Smooth muscle cell (in vitro differentiated cells): ENCODE results near the gene TPCN2. TPM values are rescaled to one million over a fixed set of nuclear protein-coding genes. Genes with fewer than 3 reads are reported as not detected.

ENCODE experiments used
- DNase-seq: peaks from one replicate; lab custom pipeline; 2025; ENCODE audit not compliant: unreplicated experiment; lab: John Stamatoyannopoulos, UW
- H2AFZ ChIP-seq: fragments of 200-600 bp; sonication (generic); 2 replicates; pipeline ENCODE4 v1.6.0; 2016; ENCODE audit warnings: antibody characterized with exemption, low read depth, mild to moderate bottlenecking
- H3F3A ChIP-seq: fragments of 200-600 bp; sonication (generic); 2 replicates; pipeline ENCODE4 v1.6.0; 2017; ENCODE audit warnings: antibody characterized with exemption, low read depth
- H3K27ac ChIP-seq: fragments of 200-600 bp; sonication (generic); 2 replicates; pipeline ENCODE4 v1.5.1; 2016; ENCODE audit warnings: low read depth, mild to moderate bottlenecking
- H3K27me3 ChIP-seq: fragments of 200-600 bp; sonication (generic); 2 replicates; pipeline ENCODE4 v1.6.1; 2016; ENCODE audit warnings: low read depth, mild to moderate bottlenecking
- H3K36me3 ChIP-seq: fragments of 200-600 bp; sonication (generic); 2 replicates; pipeline ENCODE4 v1.5.1; 2016; ENCODE audit warnings: low read depth
- H3K4me1 ChIP-seq: fragments of 200-600 bp; sonication (generic); 2 replicates; pipeline ENCODE4 v1.5.1; 2016; ENCODE audit warnings: low read depth
- H3K4me2 ChIP-seq: fragments of 200-600 bp; sonication (generic); 2 replicates; pipeline ENCODE4 v1.6.0; 2016; ENCODE audit warnings: mild to moderate bottlenecking
- H3K4me3 ChIP-seq: fragments of 200-600 bp; sonication (generic); 2 replicates; pipeline ENCODE4 v1.5.1; 2016; ENCODE audit warnings: mild to moderate bottlenecking
- H3K79me2 ChIP-seq: fragments of 200-600 bp; sonication (generic); 2 replicates; pipeline ENCODE4 v1.6.0; 2016; ENCODE audit warnings: low read depth, mild to moderate bottlenecking
- H3K9ac ChIP-seq: fragments of 200-600 bp; sonication (generic); 2 replicates; pipeline ENCODE4 v1.6.0; 2016; ENCODE audit warnings: low read depth
- H3K9me3 ChIP-seq: fragments of 200-600 bp; sonication (generic); replicated peaks from 2 replicates; pipeline ENCODE4 v1.5.1; 2016; ENCODE audit warnings: low read depth
- H4K20me1 ChIP-seq: fragments of 200-600 bp; sonication (generic); 2 replicates; pipeline ENCODE4 v1.6.0; 2016; ENCODE audit warnings: low read depth
- CTCF ChIP-seq: fragments of 200-600 bp; sonication (generic); IDR thresholded peaks from 2 replicates; pipeline ENCODE4 v1.5.1; 2017; ENCODE audit warnings: borderline replicate concordance, mild to moderate bottlenecking, antibody characterized with exemption; ENCODE audit not compliant: insufficient read depth, poor library complexity, severe bottlenecking
- WGBS: methylation state at CpG from one replicate; pipeline ENCODE4 v1.1.7; 2016; ENCODE audit warnings: low lambda C conversion rate; 5-methylcytosine and 5-hydroxymethylcytosine counted together
- polyA plus RNA-seq: library from polyadenylated mRNA; unstranded; fragments of >200 nt; fragmentation: Nextera tagmentation; extraction: Ambion mirVana; gene quantifications from 2 replicates; pipeline ENCODE4 v1.2.1, GENCODE V29; 2016
- total RNA-seq: library from RNA; depleted of rRNA; stranded (reverse); fragments of >200 nt; gene quantifications from 2 replicates; pipeline ENCODE4 v1.2.3, GENCODE V29; 2014

The TPCN2 gene
- total and polyA plus RNA-seq, 2 experiments from 2014 or later = 7.4 to 10.5 TPM

DNA sequence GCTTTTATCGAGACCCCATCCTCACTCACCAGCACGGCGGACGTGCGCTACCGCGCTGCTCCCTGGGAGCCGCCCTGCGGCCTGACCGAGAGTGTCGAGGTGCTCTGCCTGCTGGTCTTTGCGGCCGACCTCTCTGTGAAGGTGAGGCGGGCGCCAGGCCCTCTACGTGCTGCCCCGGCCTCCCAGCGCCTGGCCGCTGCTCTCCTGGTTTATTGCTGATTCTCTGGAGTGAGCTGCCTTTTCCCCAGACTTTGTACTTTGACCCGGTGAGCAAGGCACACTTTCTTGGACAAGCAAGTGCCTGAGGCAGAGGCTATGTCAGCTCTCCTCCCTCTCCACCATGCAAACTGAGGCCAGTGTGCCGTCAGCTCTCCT lies 6.5 kb downstream of the TPCN2 start:
- H2AFZ ChIP-seq = no peak overlapping the region
- H3K4me2 ChIP-seq = no peak overlapping the region
- H3K9me3 ChIP-seq = no peaks in the 10 kb centered on the region
- no peaks in the 10 kb centered on the region for H3K27me3 ChIP-seq
- H3K9ac ChIP-seq = no peak overlapping the region
- H3K36me3 ChIP-seq = no peaks in the 10 kb centered on the region
- no peaks in the 10 kb centered on the region for H3F3A ChIP-seq
- H3K79me2 ChIP-seq = peaks cover 15% of the 10 kb centered on the region
- H3K27ac ChIP-seq = no peak overlapping the region
- DNase-seq = no peak
- no peak for TF ChIP-seq CTCF
- WGBS = 95% methylated on average over 21 of the region's 21 CpGs
- peaks cover 78% of the 10 kb centered on the region for H4K20me1 ChIP-seq
- H3K4me1 ChIP-seq = no peaks in the 10 kb centered on the region
- H3K4me3 ChIP-seq = no peak overlapping the region

- Histone ChIP-seq H3K4me2 (no peak overlapping the region), H3K9ac (no peak overlapping the region), H3K9me3 (no peaks in the 10 kb centered on the region), H2AFZ (no peak overlapping the region), H3K36me3 (no peaks in the 10 kb centered on the region), H3K79me2 (peaks cover 12% of the 10 kb centered on the region), H3K27ac (no peak overlapping the region), H4K20me1 (peaks cover 84% of the 10 kb centered on the region), H3F3A (no peaks in the 10 kb centered on the region), H3K4me3 (no peak overlapping the region), H3K4me1 (no peaks in the 10 kb centered on the region), H3K27me3 (no peaks in the 10 kb centered on the region)
- WGBS = 91% methylated on average over 22 of the region's 22 CpGs
- no peak for DNase-seq
- TF ChIP-seq CTCF = no peak
These were observed 7.1 kb downstream of the TPCN2 start for GRCh38 chr11:69055598-69056516.

DNA sequence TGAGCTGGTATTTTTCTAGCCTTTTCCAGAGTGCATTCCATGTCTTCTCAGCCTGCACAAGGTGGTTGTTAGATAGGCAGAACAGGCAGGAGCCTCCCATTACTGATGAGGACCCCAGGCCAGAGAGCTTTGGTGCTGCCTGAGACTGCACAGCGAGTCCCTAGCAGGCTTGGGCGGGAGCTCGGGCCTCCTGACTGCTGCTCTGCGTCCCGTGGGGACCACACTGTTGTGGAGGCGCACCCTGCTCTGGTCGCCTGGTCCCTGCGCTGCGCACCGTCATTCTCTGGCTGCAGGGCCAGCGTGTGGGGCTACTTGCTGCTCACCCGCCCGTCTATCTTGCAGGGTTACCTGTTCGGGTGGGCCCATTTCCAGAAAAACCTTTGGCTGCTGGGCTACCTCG lies 8.5 kb downstream of the TPCN2 start:
- Histone ChIP-seq H3K4me3 (no peak overlapping the region), H3K4me2 (no peak overlapping the region), H3F3A (no peaks in the 10 kb centered on the region), H3K4me1 (no peaks in the 10 kb centered on the region), H3K9me3 (no peaks in the 10 kb centered on the region), H3K36me3 (no peaks in the 10 kb centered on the region), H3K27me3 (no peaks in the 10 kb centered on the region), H2AFZ (no peak overlapping the region), H3K79me2 (no peaks in the 10 kb centered on the region), H4K20me1 (peaks cover 84% of the 10 kb centered on the region), H3K27ac (no peak overlapping the region), H3K9ac (no peak overlapping the region)
- DNase-seq = no peak
- TF ChIP-seq CTCF = no peak
- WGBS = 97% methylated on average over 15 of the region's 15 CpGs

GRCh38 chr11:69057801-69058200 lies 9.1 kb downstream of the TPCN2 start:
- no peak overlapping the region for H3K9ac ChIP-seq
- H3K36me3 ChIP-seq = no peaks in the 10 kb centered on the region
- H4K20me1 ChIP-seq = peaks cover 79% of the 10 kb centered on the region

More at GRCh38 chr11:69057801-69058200, 9.1 kb downstream of the TPCN2 start:
- WGBS = 91% methylated on average over 14 of the region's 14 CpGs
- H3K4me1 ChIP-seq = no peaks in the 10 kb centered on the region
- no peak overlapping the region for H2AFZ ChIP-seq
- H3K4me3 ChIP-seq = no peak overlapping the region
- no peaks in the 10 kb centered on the region for H3F3A ChIP-seq
- no peak for DNase-seq
- no peak overlapping the region for H3K27ac ChIP-seq
- H3K4me2 ChIP-seq = no peak overlapping the region
- no peaks in the 10 kb centered on the region for H3K79me2 ChIP-seq
- TF ChIP-seq CTCF = no peak
- H3K27me3 ChIP-seq = no peaks in the 10 kb centered on the region
- H3K9me3 ChIP-seq = no peaks in the 10 kb centered on the region
